Coronary artery (tissue), 2 donors: ENCODE measurements around the gene CMIP.

Experiments used
- DNase-seq: peaks from one replicate; pipeline ENCODE4 v3.0.0-alpha.2; 2017; ENCODE audit warnings: low spot score
- H3K27ac ChIP-seq, 2 donors: fragments of 200-600 bp; sonication (generic); one replicate each; pipeline ENCODE4 v1.5.1; 2016 to 2019
- H3K4me3 ChIP-seq: fragments of 200-600 bp; sonication (generic); 2 replicates; pipeline ENCODE4 v1.5.1; 2016; ENCODE audit warnings: mild to moderate bottlenecking, moderate library complexity
- CTCF ChIP-seq: fragments of 200-600 bp; sonication (generic); IDR thresholded peaks from one replicate; pipeline ENCODE4 v1.5.1; 2019; ENCODE audit warnings: antibody characterized with exemption

Gene CMIP

GRCh38 chr16:81627729-81628244 lies 183.2 kb downstream of the CMIP start:
- no peak for TF ChIP-seq CTCF
- no peak for DNase-seq
- no peak overlapping the region for H3K4me3 ChIP-seq
- H3K27ac ChIP-seq: no peak overlapping the region

- no peak overlapping the region for H3K4me3 ChIP-seq
- no peak for TF ChIP-seq CTCF
- H3K27ac ChIP-seq: no peak overlapping the region
- no peak for DNase-seq
Measured at GRCh38 chr16:81629034-81629802, 184.6 kb downstream of the CMIP start.

GRCh38 chr16:81629896-81630634 lies 185.5 kb downstream of the CMIP start:
- H3K4me3 ChIP-seq: no peak overlapping the region
- no peak overlapping the region for H3K27ac ChIP-seq
- TF ChIP-seq CTCF: no peak
- no peak for DNase-seq

- H3K4me3 ChIP-seq: no peak overlapping the region
Measured at GRCh38 chr16:81630635-81631031, 186.0 kb downstream of the CMIP start.

GRCh38 chr16:81632392-81633146 lies 188.0 kb downstream of the CMIP start:
- no peak for DNase-seq
- Histone ChIP-seq H3K27ac (peak overlapping the region in 1 of 2 donors; percentile 22), H3K4me3 (no peak overlapping the region)
- TF ChIP-seq CTCF: no peak

More at GRCh38 chr16:81630635-81631031, 186.0 kb downstream of the CMIP start:
- H3K27ac ChIP-seq: no peak overlapping the region
- no peak for TF ChIP-seq CTCF
- DNase-seq: no peak

- no peak for TF ChIP-seq CTCF
- no peak overlapping the region for H3K4me3 ChIP-seq
- no peak for DNase-seq
- H3K27ac ChIP-seq: peak overlapping the region in 1 of 2 donors; percentile 3
Measured at GRCh38 chr16:81633147-81633619, 188.6 kb downstream of the CMIP start.
